Esophagus mucosa (tissue), 1 donor: ENCODE data around the gene GPR132. TPM values are rescaled to one million over a fixed set of nuclear protein-coding genes. Genes with fewer than 3 reads are reported as not detected.
"Not testable (repeated sequence)": the region's sequence is repeated elsewhere in the genome, so short reads cannot be mapped to it uniquely, and the experiment has no call there.

Source experiments
- ATAC-seq: fragments of 200-7000 bp; cut with Tn5 transposase; one replicate; pipeline ENCODE4 v1.9.1; 2020
- total RNA-seq: library from RNA; stranded (reverse); gene quantifications from one replicate; pipeline ENCODE4 v1.2.4, GENCODE V29; 2023
- donor health status: DM: yes; HTN: yes; CAD: no.

GPR132 gene
- total RNA-seq, 1 donor from 2014 or later: 0.36 TPM

GRCh38 chr14:105074601-105075053 lies 9.4 kb upstream of the GPR132 start:
- no peak for ATAC-seq

DNA sequence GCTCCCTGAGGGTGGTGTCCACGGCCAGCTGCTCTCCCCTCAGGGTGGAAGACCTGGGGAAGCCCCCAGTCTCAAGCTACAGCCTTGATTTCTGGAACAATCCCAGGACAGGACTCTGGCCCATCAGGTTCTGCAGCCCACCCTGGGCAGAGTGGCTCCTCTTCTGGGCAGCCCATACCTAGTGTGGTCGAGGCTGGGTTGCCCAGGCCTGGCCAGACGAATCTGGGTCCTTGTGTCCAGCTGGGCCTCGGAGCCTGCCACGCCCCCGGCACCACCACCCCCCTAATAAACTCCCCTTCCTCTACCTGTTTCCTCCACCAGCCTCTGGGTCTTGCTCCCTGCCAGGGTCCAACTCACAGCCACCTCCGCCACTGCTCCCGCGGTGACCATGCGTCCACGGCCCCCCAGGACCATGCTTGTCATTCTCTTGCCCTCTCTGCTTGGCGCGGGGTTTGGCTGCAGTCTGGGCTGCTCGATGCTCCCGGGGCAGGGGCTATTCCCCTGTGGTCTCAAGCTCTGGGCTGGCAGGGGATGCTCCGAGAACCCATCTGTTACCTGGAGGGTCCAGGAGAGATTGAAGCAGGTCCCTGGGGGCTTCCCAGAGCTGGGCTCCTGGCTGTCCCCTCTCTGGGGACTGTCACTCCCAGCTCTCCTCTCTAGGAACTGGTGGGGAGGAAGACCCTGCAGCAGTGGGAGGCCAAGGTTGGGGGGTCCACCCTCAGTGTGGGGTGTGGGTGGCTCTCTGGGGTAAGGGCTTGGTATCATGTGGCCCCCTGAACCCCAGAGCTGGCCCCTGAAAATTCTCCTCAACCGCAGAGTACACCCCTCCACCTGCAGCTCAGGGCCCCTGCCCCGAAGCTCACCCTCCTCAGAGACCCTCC lies 8.7 kb upstream of the GPR132 start:
- ATAC-seq: no peak

DNA sequence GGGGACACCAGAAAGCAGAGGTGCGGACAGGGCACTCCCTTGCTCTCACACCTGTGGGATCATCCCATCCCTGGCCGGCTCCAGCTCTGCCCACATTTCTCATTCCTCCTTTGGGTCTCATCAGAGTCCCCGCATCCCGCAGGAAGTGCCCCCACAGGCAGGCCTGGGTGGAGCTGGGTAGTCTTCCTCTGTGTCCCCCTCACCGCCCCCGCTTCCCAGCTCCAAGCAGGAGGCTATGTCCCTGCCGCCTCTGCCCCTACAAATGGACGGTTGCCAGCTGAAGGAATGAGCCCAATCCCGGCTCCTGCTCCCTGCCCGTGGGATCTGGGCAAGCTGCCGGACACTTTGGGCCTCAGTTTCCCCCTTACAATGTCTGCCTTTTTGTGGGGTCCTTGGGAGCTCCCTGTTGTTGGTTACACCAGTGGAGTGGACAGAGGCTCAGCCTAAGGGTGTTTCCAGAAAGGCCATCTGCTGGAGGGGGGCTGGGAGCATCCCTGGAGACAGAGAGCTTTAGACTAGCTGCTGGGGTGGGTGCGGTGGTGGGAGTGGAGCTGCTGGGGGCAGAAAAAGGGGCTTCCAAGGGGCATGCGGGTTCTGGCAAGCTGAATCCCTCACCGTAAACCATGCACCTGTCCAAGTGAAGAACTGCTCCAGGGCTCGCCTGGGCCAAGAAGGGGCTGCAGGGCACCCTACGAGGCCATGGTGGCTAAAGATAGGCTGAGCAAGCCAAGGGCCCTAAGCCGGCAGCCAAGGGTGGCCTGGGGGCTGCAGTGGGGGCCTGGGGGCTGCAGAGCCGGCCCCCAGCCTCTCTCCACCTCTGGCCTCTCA lies 7.9 kb upstream of the GPR132 start:
- ATAC-seq: no peak

GRCh38 chr14:105072381-105072861 lies 7.2 kb upstream of the GPR132 start:
- ATAC-seq: no peak

DNA sequence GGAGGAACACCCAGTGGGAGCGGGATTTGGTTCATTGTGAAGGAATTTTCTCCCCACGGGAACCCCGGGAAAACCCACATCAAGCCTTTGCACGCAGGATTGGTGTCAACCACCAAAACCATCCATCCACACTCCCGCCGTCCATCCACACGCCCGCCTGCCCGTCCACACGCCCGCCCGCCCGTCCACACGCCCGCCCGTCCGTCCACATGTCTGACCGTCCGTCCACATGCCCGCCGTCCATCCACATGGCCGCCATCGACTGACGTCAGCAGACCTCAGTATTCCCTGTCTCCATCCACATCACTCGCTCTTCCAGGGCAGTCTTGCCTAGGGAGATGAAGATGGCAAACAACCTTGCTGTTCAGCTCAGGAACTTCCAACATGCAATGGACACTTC lies 6.7 kb upstream of the GPR132 start:
- ATAC-seq: no peak

DNA sequence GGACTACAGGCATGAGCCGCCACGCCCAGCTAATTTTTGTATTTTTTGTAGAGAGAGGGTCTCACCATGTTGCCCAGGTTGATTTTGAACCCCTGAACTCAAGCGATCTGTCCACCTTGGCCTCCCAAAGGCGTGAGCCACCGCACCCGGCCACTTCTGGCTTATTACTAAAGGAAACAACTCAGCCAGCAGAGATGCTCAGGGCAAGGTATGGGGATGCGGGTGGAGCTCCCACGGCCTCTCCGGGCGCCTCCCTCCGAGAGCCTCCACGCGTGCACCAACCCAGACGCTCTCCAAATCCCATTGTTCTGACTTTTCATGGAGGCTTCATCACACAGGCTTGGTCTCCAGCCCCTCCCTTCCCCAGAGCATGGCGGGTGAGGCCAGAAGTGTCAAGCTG lies 6.1 kb upstream of the GPR132 start:
- no peak for ATAC-seq

DNA sequence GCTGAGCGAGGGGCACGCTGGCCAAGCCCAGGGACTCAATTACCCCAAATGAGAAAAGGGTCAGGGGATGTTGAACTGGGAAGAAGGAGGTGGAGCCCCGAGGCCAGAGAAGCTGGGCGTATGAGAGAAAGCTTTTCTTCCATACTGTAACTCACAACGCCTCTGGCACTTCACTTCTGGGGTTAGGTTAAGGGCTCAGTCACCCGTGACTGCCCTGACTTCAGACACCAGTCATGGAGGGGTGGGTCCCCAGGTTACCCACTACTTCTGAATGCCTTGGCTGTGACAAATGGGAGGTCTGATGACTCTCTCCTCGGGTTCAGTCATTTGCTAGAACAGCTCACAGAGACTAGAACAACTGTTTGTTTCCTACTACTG lies 5.5 kb upstream of the GPR132 start:
- no peak for ATAC-seq

GRCh38 chr14:105069871-105070759 lies 4.9 kb upstream of the GPR132 start:
- ATAC-seq: no peak

DNA sequence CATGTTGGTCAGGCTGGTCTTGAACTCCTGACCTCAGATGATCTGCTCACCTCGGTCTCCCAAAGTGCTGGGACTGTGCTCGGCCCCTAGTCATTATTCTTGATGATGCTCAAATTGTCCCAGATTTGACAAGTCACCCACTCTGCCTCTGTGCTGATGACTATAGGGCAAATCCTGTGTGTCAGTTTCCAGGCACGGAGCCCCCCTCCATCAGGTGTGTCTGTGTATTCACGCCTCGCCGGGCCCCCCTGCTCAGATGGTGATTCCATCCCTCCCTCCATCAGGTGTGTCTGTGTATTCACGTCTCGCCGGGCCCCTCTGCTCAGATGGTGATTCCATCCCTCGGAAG lies 4.3 kb upstream of the GPR132 start:
- no peak for ATAC-seq

DNA sequence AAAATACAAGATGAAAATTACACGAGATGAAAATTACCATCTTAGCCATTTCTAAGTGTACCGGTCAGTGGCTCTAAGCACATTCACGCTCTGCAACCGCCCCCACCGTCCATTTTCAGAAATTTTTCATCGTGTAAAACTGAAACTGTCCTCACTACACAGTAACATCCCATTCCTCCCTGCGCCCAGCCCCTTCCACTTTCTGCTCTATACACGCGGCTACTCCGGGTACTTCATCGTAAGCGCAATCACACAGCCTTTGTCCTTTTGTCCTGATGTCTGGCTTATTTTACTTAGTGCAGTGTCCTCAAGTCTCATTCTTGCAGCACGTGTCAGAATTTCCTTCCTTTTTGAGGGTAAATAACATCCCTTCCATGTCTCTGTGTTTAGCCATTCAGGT lies 3.6 kb upstream of the GPR132 start:
- no peak for ATAC-seq

DNA sequence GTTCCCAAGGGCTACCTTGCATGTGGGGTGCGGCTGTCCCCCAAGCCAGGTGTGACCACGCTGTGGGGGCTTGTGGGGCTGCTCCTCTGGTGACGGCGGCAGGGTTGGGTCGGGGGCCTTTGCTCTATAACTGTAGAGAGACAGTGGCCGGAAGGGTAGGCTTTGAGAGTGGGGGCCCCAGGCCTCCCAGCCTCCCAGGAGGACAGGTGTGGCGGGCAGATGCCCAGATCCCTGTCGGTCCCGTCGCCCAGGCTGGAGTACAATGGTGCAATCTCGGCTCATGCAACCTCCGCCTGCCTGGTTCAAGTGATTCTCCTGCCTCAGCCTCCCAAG lies 2.7 kb upstream of the GPR132 start:
- no peak for ATAC-seq

- ATAC-seq: no peak
These were observed 2.1 kb upstream of the GPR132 start for GRCh38 chr14:105067140-105067968.

GRCh38 chr14:105066240-105067071 lies 1.2 kb upstream of the GPR132 start:
- ATAC-seq: no peak

DNA sequence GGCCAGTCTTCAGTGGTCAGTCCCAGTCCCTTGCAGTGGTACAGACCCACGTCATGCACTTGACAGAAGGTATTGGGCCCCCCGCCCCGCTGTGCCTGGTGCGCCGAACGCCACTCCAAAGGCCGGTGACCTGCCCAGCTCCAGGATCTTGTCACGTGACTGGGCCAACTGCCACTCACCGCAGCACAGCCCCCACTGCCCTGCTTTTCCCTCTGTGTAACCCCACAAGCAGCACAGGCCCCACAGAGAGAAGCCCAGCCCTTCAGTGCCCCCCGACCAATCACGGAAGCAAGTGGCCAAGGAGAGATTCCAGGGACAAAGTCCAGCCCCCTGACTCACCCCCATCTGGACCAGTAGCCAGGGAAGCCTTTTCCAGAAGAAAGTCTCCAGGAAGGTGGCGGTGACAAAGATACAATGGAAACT lies 498 bp downstream of the GPR132 start:
- ATAC-seq: no peak

DNA sequence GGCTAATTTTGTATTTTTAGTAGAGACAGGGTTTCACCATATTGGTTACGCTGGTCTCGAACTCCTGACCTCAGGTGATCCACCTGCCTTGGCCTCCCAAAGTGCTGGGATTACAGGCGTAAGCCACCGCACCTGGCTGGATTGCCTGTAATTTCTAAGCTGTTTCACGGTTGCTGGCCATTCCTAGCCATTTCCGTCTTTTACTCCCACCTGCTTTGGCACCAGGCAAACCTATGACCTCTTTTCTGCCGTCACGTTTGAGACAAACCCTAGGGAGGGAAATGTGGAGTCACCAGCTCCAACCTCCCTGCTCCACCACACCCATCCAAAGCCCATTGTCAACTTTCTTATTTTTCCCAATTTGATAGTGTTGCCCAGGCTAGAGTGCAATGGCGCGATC lies 1.2 kb downstream of the GPR132 start:
- ATAC-seq: no peak

GRCh38 chr14:105063506-105063905 lies 1.7 kb downstream of the GPR132 start:
- not testable (repeated sequence) for ATAC-seq

DNA sequence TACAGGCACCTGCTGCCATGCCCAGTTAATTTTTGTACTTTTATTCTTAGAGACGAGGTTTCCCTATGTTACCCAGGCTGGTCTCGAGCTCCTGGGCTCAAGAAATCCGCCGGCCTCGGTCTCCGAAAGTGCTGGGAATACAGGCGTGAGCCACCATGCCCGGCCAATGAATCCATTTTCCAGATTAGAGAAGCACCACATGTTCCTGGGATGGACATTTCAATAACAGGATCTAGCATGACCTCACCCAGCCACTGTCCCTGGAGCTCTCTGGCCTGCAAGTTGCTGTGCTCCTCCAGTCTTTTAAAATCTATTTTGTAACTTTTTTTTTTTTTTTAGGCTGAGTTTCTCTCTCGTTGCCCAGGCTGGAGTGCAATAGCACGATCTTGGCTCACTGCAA lies 2.2 kb downstream of the GPR132 start:
- no peak for ATAC-seq

GRCh38 chr14:105062048-105062433 lies 3.2 kb downstream of the GPR132 start:
- no peak for ATAC-seq

- ATAC-seq: peak; percentile 7
These were observed 3.7 kb downstream of the GPR132 start for GRCh38 chr14:105061428-105062047.

- ATAC-seq: no peak
These were observed 4.3 kb downstream of the GPR132 start for GRCh38 chr14:105060751-105061427.
